DND-41 (cell line): ENCODE results near the gene URB1.

Experiments used
- ATAC-seq: fragments of 200-7000 bp; cut with Tn5 transposase; 3 replicates; pipeline ENCODE4 v1.9.1; 2021; ENCODE audit warnings: low read depth; ENCODE audit not compliant: insufficient read depth
- DNase-seq: peaks from one replicate; pipeline ENCODE4 v3.0.0-alpha.2; 2020
- H2AFZ ChIP-seq: 2 replicates; pipeline ENCODE4 v1.6.0; 2012; ENCODE audit warnings: low read depth, low read length
- H3K27ac ChIP-seq: 2 replicates; pipeline ENCODE4 v1.5.1; 2012; ENCODE audit warnings: low read length, inconsistent platforms
- H3K27me3 ChIP-seq: fragments of 200-600 bp; sonication (generic); 2 replicates; pipeline ENCODE4 v1.6.0; 2012; ENCODE audit warnings: low read length, mild to moderate bottlenecking, inconsistent platforms; ENCODE audit not compliant: insufficient read depth, poor library complexity
- H3K36me3 ChIP-seq: 2 replicates; pipeline ENCODE4 v1.5.1; 2012; ENCODE audit warnings: low read length, inconsistent platforms; ENCODE audit not compliant: insufficient read depth
- H3K4me1 ChIP-seq: 2 replicates; pipeline ENCODE4 v1.5.1; 2012; ENCODE audit warnings: mild to moderate bottlenecking, low read length; ENCODE audit not compliant: insufficient read depth
- H3K4me2 ChIP-seq: 2 replicates; pipeline ENCODE4 v1.6.0; 2012; ENCODE audit warnings: mild to moderate bottlenecking, moderate library complexity, low read length, inconsistent platforms; ENCODE audit not compliant: insufficient read depth
- H3K4me3 ChIP-seq, 2 experiments: fragments of 200-600 bp in 1 of 2; shearing (Covaris generic) in 1 of 2; 2 replicates each; pipeline ENCODE4 v1.5.1; 2012 to 2016; ENCODE audit warnings: inconsistent platforms in 2 of 2, low read length in 2 of 2, mild to moderate bottlenecking in 2 of 2, low read depth in 1 of 2, moderate library complexity in 1 of 2
- H3K79me2 ChIP-seq: 2 replicates; pipeline ENCODE4 v1.6.0; 2012; ENCODE audit warnings: low read length, inconsistent platforms; ENCODE audit not compliant: insufficient read depth
- H3K9ac ChIP-seq: 2 replicates; pipeline ENCODE4 v1.6.0; 2012; ENCODE audit warnings: low read depth, mild to moderate bottlenecking, inconsistent platforms, low read length, moderate library complexity
- H3K9me3 ChIP-seq: 2 replicates; pipeline ENCODE4 v1.5.1; 2012; ENCODE audit warnings: low read length, moderate library complexity, mild to moderate bottlenecking, inconsistent platforms; ENCODE audit not compliant: insufficient read depth, severe bottlenecking
- H4K20me1 ChIP-seq: 2 replicates; pipeline ENCODE4 v1.6.0; 2012; ENCODE audit warnings: low read length; ENCODE audit not compliant: insufficient read depth
- CTCF ChIP-seq: IDR thresholded peaks from 2 replicates; pipeline ENCODE4 v1.5.1; 2012; ENCODE audit warnings: borderline replicate concordance, low read length, moderate library complexity, mild to moderate bottlenecking; ENCODE audit not compliant: poor library complexity, severe bottlenecking; ENCODE audit errors: extremely low read depth
- EZH2 ChIP-seq: IDR thresholded peaks from 3 replicates; pipeline ENCODE4 v1.6.1; 2012; ENCODE audit warnings: borderline replicate concordance, low read depth, mild to moderate bottlenecking, moderate library complexity, low read length, inconsistent platforms; ENCODE audit not compliant: severe bottlenecking

Gene URB1

DNA sequence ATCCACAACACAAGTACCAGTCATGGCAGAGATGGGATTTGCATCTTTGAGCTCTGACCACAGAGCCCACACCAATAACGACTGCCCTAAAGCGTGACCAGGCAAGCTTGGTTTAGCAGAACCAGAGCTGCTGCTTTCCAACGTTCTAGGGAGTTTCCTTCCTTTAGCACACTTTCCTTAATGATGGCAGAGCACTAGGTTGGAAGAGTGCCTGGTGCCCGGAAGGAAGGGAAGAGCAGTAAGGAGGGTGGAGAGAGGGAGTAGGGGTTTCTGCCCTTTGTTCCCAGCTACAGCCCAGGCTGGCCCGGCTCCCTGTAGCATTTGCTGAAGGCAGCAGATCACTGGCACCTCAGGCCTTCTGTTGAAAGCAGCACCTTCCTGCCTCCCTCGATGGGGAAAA, 13.6 kb upstream of the URB1 start:
- ATAC-seq (no peak), DNase-seq (no peak)
- H3K27ac ChIP-seq, result no peak overlapping the region
- no peaks in the 10 kb centered on the region for H3K4me1 ChIP-seq
- H3K79me2 ChIP-seq, result no peaks in the 10 kb centered on the region
- H3K27me3 ChIP-seq, result peaks cover 5% of the 10 kb centered on the region
- no peak for TF ChIP-seq CTCF
- no peak for TF ChIP-seq EZH2
- no peaks in the 10 kb centered on the region for H4K20me1 ChIP-seq
- H3K4me2 ChIP-seq, result no peak overlapping the region
- H3K36me3 ChIP-seq, result no peaks in the 10 kb centered on the region
- no peak overlapping the region for H3K9ac ChIP-seq
- H3K9me3 ChIP-seq, result no peaks in the 10 kb centered on the region
- H2AFZ ChIP-seq, result no peak overlapping the region
- H3K4me3 ChIP-seq, result no peak overlapping the region

GRCh38 chr21:32403201-32403777, 10.5 kb upstream of the URB1 start:
- H3K4me3 ChIP-seq, result no peak overlapping the region
- no peaks in the 10 kb centered on the region for H4K20me1 ChIP-seq
- no peak for TF ChIP-seq EZH2
- TF ChIP-seq CTCF, result peak; percentile 69
- peaks cover 6% of the 10 kb centered on the region for H3K27me3 ChIP-seq
- H3K9ac ChIP-seq, result no peak overlapping the region
- no peaks in the 10 kb centered on the region for H3K4me1 ChIP-seq
- DNase-seq (peak; percentile 56), ATAC-seq (peak; percentile 89)
- no peaks in the 10 kb centered on the region for H3K9me3 ChIP-seq
- no peak overlapping the region for H3K27ac ChIP-seq
- H3K36me3 ChIP-seq, result no peaks in the 10 kb centered on the region
- no peaks in the 10 kb centered on the region for H3K79me2 ChIP-seq
- peak overlapping the region; percentile 55 for H2AFZ ChIP-seq
- no peak overlapping the region for H3K4me2 ChIP-seq

- H3K36me3 ChIP-seq, result peaks cover 12% of the 10 kb centered on the region; the same call in 1 of the 2 replicates
- H3K4me3 ChIP-seq, result peak overlapping the region; percentile 82 to 86; a peak in 3 of 4 replicates
- no peaks in the 10 kb centered on the region for H3K9me3 ChIP-seq
- peaks cover 39% of the 10 kb centered on the region for H3K79me2 ChIP-seq
- TF ChIP-seq EZH2 (no peak), CTCF (no peak)
- H3K27ac ChIP-seq, result peak overlapping the region; percentile 61; the same call in 1 of the 2 replicates
- H3K27me3 ChIP-seq, result no peaks in the 10 kb centered on the region
- DNase-seq, result no peak
- ATAC-seq, result no peak
- H2AFZ ChIP-seq, result peak overlapping the region; percentile 89
- peaks cover 28% of the 10 kb centered on the region for H3K4me1 ChIP-seq
- H3K9ac ChIP-seq, result peak overlapping the region; percentile 65
- peak overlapping the region; percentile 96 for H3K4me2 ChIP-seq
- H4K20me1 ChIP-seq, result peaks cover 19% of the 10 kb centered on the region
Observed at GRCh38 chr21:32393677-32394001, 827 bp upstream of the URB1 start.

- Histone ChIP-seq H3K27me3 (no peaks in the 10 kb centered on the region), H3K9me3 (no peaks in the 10 kb centered on the region), H3K4me1 (peaks cover 28% of the 10 kb centered on the region), H3K36me3 (peaks cover 23% of the 10 kb centered on the region), H3K4me3 (peak overlapping the region; percentile 82 to 86), H3K9ac (peak overlapping the region; percentile 65), H2AFZ (peak overlapping the region; percentile 84), H3K79me2 (peaks cover 51% of the 10 kb centered on the region), H3K27ac (peak overlapping the region; percentile 26; the same call in 1 of the 2 replicates), H3K4me2 (peak overlapping the region; percentile 96), H4K20me1 (peaks cover 32% of the 10 kb centered on the region)
- DNase-seq (no peak), ATAC-seq (peak; percentile 5; the same call in 1 of the 3 replicates)
- no peak for TF ChIP-seq CTCF
- no peak for TF ChIP-seq EZH2
Observed at GRCh38 chr21:32392299-32392879, 423 bp downstream of the URB1 start.
